Lower leg skin (tissue), 4 donors: Measurements from ENCODE around the gene SLFN5. TPM values are rescaled to one million over a fixed set of nuclear protein-coding genes. Genes with fewer than 3 reads are reported as not detected.

Source experiments
- DNase-seq, 2 donors: peaks; one replicate each; pipeline ENCODE4 v3.0.0-alpha.2; 2019; ENCODE audit warnings: low spot score in 2 of 2
- H3K4me3 ChIP-seq: fragments of 200-600 bp; sonication (generic); 2 replicates; pipeline ENCODE4 v1.5.1; 2017; ENCODE audit warnings: mild to moderate bottlenecking, low read depth; ENCODE audit not compliant: poor library complexity, severe bottlenecking
- POLR2A ChIP-seq, 2 donors: fragments of 450-650 bp; IDR thresholded peaks; one replicate each; pipeline ENCODE4 v1.6.1; 2016 to 2017; ENCODE audit warnings: antibody characterized with exemption in 2 of 2, mild to moderate bottlenecking in 1 of 2, moderate library complexity in 1 of 2
- WGBS, 2 donors: methylation state at CpG; one replicate each; pipeline ENCODE4 v1.1.5; 2018; 5-methylcytosine and 5-hydroxymethylcytosine counted together
- intact Hi-C: fragments of 100-400 bp; cut with DNase I; formaldehyde crosslinking; loops from one replicate; pipeline ENCODE4 v1.15.0; 2023; ENCODE audit warnings: low total_unique reads
- total RNA-seq, 4 donors: library from RNA; depleted of rRNA; stranded (reverse); fragments of >200 nt; gene quantifications; one replicate each; pipeline ENCODE4 v1.1.0, GENCODE V29; 2016
- TF ChIP-seq, protein P1 (sequence below), 3 donors: fragments of 450-650 bp; IDR thresholded peaks; one replicate each; pipeline ENCODE4 v1.5.1; 2016; ENCODE audit warnings: antibody characterized with exemption in 3 of 3, mild to moderate bottlenecking in 3 of 3, moderate library complexity in 2 of 3

Gene SLFN5
- total RNA-seq, 4 donors from 2014 or later: 6.0 to 14.1 (median 11.2) TPM

DNA sequence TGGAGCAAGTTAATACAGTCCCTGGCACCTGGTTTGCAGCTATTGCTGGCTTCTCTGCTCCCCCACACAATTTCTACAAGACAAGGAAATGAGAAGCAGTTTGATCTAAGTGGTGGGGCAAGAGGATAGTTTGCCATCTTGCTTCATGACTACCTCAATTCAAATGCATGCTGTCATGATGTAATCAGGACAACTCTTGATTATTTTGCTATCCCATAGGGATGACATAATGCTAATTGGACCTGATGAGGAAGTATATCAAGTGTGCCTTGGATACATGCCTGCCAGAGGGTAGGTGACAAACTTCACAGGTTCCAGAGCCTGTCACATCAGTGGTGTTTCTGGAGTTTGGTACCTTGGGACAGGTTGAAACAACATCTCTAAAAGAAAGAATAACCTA is 40.9 kb downstream of the SLFN5 start:
- no peak for DNase-seq
- TF ChIP-seq, protein P1, sequence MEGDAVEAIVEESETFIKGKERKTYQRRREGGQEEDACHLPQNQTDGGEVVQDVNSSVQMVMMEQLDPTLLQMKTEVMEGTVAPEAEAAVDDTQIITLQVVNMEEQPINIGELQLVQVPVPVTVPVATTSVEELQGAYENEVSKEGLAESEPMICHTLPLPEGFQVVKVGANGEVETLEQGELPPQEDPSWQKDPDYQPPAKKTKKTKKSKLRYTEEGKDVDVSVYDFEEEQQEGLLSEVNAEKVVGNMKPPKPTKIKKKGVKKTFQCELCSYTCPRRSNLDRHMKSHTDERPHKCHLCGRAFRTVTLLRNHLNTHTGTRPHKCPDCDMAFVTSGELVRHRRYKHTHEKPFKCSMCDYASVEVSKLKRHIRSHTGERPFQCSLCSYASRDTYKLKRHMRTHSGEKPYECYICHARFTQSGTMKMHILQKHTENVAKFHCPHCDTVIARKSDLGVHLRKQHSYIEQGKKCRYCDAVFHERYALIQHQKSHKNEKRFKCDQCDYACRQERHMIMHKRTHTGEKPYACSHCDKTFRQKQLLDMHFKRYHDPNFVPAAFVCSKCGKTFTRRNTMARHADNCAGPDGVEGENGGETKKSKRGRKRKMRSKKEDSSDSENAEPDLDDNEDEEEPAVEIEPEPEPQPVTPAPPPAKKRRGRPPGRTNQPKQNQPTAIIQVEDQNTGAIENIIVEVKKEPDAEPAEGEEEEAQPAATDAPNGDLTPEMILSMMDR (IDR thresholded peaks at IDR 0.05): no peak
- no peak for TF ChIP-seq POLR2A (IDR thresholded peaks at IDR 0.05)
- H3K4me3 ChIP-seq: no peak overlapping the region
- intact Hi-C loops: no loop called here

DNA sequence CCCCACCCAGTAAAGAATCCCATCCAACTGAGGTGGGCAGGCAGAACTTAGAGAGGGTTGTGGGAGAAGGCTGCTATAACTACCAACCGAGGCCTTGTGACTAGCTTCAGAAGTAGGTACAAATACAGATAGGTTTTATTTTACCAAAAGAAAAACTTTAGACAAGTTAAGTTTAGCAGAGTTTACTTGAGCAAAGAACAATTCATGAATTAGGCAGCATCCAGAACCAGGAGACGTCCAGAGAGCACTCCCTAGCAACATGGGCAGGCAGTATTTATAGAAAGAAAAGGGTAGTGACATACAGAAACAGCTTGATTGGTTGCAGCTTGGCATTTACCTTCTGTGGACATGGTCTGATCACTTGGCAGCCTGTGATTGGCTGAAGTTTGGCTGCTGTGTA is 42.1 kb downstream of the SLFN5 start:
- DNase-seq: no peak
- intact Hi-C loops: no loop called here
- WGBS, 2 donors: 82 to 85% methylated on average over 2 of the region's 2 CpGs
- TF ChIP-seq, protein P1 (IDR thresholded peaks at IDR 0.05): no peak
- TF ChIP-seq POLR2A (IDR thresholded peaks at IDR 0.05): no peak
- H3K4me3 ChIP-seq: no peak overlapping the region

DNA sequence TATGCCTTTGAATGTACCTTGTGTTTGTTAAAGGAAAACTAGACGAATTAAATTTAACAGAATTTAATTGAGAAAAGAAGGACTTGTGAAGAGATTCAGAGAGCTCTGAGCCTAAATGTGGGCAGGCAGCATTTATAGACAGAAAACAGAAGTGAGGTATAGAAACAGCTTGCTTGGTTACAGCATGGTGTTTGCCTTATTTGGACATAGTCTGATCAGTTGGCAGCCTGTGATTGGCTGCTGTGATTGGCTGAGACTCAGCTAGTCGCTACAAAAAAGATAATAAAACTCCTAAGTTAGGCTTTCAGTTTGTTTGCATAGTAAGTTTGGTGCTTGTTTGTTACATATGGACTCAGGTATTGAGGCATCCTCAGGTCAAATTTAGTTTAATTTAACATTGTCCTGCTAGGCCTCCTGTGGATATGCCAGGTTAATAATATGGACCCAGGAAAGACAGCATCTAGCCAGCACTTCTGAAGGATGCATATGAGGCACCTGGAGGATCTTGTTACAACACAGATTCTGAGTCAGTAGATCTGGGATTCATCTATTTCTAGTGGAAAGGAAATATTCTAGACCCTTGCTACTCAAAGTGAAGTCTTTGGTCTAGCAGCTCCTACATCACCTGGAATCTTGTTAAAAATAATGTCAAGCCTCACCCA is 43.4 kb downstream of the SLFN5 start:
- WGBS, 2 donors: 45 to 55% methylated on average over 2 of the region's 2 CpGs
- intact Hi-C loops: no loop called here
- DNase-seq: no peak
- TF ChIP-seq, protein P1 (IDR thresholded peaks at IDR 0.05): no peak
- TF ChIP-seq POLR2A (IDR thresholded peaks at IDR 0.05): no peak
- H3K4me3 ChIP-seq: no peak overlapping the region

DNA sequence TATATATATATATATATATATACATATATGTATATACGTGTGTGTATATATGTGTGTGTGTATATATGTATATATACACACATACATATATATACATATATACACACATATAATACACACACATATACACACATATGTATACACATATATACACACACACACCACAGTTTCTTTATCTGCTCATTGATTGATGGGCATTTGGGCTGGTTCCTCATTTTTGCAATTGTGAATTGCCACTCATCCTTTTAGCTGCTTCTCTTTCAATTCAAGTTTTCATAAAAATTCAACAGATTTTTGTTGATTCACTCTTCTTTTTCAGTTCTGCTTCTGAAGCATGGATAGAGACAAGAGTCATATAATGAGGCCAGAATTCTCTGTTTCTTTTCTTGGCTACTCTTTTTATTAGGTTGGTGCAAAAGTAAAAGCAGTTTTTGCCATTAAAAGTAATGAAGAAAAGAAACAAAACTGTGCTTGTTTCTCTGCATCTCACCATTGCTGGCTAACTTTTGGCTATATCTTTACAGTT is 44.5 kb downstream of the SLFN5 start:
- DNase-seq: no peak
- TF ChIP-seq, protein P1 (IDR thresholded peaks at IDR 0.05): no peak
- no peak for TF ChIP-seq POLR2A (IDR thresholded peaks at IDR 0.05)
- 79 to 81% methylated on average over 1 of the region's 1 CpG for WGBS, 2 donors
- intact Hi-C loops: no loop called here
- H3K4me3 ChIP-seq: no peak overlapping the region

DNA sequence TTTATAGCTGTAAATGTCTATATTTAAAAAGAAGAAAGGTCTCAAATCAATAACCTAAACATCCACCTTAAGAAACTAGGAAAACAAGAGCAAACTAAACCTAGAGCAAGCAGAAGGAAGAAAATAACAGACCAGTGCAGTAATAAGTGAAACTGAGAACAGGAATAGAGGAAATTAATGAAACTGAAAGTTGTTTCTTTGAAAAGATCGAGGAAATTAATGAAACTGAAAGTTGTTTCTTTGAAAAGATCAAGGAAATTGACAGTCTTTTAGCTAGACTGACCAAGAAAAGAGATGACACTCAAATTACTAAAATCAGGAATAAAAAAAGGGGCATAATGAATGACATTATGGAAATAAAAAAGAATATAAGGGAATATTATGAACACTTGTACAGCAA is 46.4 kb downstream of the SLFN5 start:
- no peak for DNase-seq
- intact Hi-C loops: no loop called here
- no peak overlapping the region for H3K4me3 ChIP-seq
- TF ChIP-seq, protein P1 (IDR thresholded peaks at IDR 0.05): no peak
- TF ChIP-seq POLR2A (IDR thresholded peaks at IDR 0.05): no peak
- WGBS, 2 donors: 68 to 74% methylated on average over 1 of the region's 1 CpG

DNA sequence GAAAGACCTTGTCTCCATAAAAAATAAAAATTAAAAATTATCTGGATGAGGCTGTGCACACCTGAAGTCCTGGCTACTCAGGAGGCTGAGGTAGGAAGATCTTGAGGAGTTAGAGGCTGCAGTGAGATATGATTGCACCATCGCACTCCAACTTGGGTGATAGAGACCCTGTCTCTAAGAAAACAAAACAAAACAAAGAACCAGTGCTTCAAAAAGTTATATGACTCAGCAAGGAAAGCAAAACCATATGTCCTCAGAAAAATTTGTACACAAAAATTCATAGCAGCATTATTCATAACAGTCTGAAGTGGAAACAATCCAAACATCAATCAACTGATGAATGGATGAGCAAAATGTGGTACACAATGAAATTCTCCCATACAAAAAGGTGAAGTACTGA is 48.9 kb downstream of the SLFN5 start:
- TF ChIP-seq POLR2A (IDR thresholded peaks at IDR 0.05): no peak
- TF ChIP-seq, protein P1 (IDR thresholded peaks at IDR 0.05): no peak
- no peak overlapping the region for H3K4me3 ChIP-seq
- 47 to 65% methylated on average over 1 of the region's 1 CpG for WGBS, 2 donors
- no peak for DNase-seq
- intact Hi-C loops: no loop called here
